Mesendoderm (in vitro differentiated cells): ENCODE data around the gene CDH15.
A peak's percentile ranks its signal among the peaks of the same experiment; 100 is the strongest.
"Not testable (repeated sequence)": the region's sequence is repeated elsewhere in the genome, so short reads cannot be mapped to it uniquely, and the experiment has no call there.

Source experiments
- DNase-seq: peaks from one replicate; pipeline ENCODE4 v3.0.0; 2013
- H2AK5ac ChIP-seq: 2 replicates; pipeline ENCODE4 v1.6.1; 2013; ENCODE audit warnings: low read length, inconsistent platforms
- H2BK120ac ChIP-seq: 2 replicates; pipeline ENCODE4 v1.6.1; 2013; ENCODE audit warnings: low read depth, mild to moderate bottlenecking, low read length, moderate library complexity, mixed read lengths
- H2BK15ac ChIP-seq: replicated peaks from 2 replicates; pipeline ENCODE4 v1.6.1; 2013; ENCODE audit warnings: low read depth, mild to moderate bottlenecking, moderate library complexity
- H2BK5ac ChIP-seq: 2 replicates; pipeline ENCODE4 v1.6.1; 2013; ENCODE audit warnings: low read length, inconsistent platforms
- H3K18ac ChIP-seq: 2 replicates; pipeline ENCODE4 v1.6.1; 2013; ENCODE audit warnings: mild to moderate bottlenecking, low read length, mixed read lengths
- H3K23ac ChIP-seq: one replicate; pipeline ENCODE4 v1.6.1; 2013; ENCODE audit warnings: low read length
- H3K27ac ChIP-seq: 2 replicates; pipeline ENCODE4 v1.5.1; 2013; ENCODE audit warnings: low read depth, mild to moderate bottlenecking, inconsistent platforms, low read length, moderate library complexity
- H3K27me3 ChIP-seq: 2 replicates; pipeline ENCODE4 v1.6.1; 2013; ENCODE audit warnings: low read length, control low read depth, mild to moderate bottlenecking, inconsistent platforms; ENCODE audit not compliant: insufficient read depth, poor library complexity
- H3K36me3 ChIP-seq: 2 replicates; pipeline ENCODE4 v1.6.1; 2013; ENCODE audit warnings: low read length, inconsistent platforms; ENCODE audit not compliant: control insufficient read depth, insufficient read depth
- H3K4ac ChIP-seq: one replicate; pipeline ENCODE4 v1.6.1; 2013; ENCODE audit warnings: low read depth, mild to moderate bottlenecking, low read length, moderate library complexity
- H3K4me1 ChIP-seq: 2 replicates; pipeline ENCODE4 v1.6.1; 2013; ENCODE audit warnings: low read depth, low read length, inconsistent platforms; ENCODE audit not compliant: control insufficient read depth
- H3K4me2 ChIP-seq: 2 replicates; pipeline ENCODE4 v1.6.1; 2013; ENCODE audit warnings: low read length
- H3K4me3 ChIP-seq: 2 replicates; pipeline ENCODE4 v1.5.1; 2013; ENCODE audit warnings: mild to moderate bottlenecking, low read length
- H3K56ac ChIP-seq: one replicate; pipeline ENCODE4 v1.6.1; 2013; ENCODE audit warnings: low read length
- H3K79me1 ChIP-seq: 2 replicates; pipeline ENCODE4 v1.6.1; 2013; ENCODE audit warnings: low read length, inconsistent platforms
- H3K79me2 ChIP-seq: 2 replicates; pipeline ENCODE4 v1.6.1; 2013; ENCODE audit warnings: mild to moderate bottlenecking, low read length; ENCODE audit not compliant: control insufficient read depth, insufficient read depth
- H3K9ac ChIP-seq: 2 replicates; pipeline ENCODE4 v1.6.1; 2013; ENCODE audit warnings: low read length, inconsistent platforms
- H4K5ac ChIP-seq: one replicate; pipeline ENCODE4 v1.6.1; 2013; ENCODE audit warnings: low read length
- H4K8ac ChIP-seq: one replicate; pipeline ENCODE4 v1.6.1; 2013; ENCODE audit warnings: low read depth, mild to moderate bottlenecking, control low read depth, low read length, moderate library complexity
- WGBS: extraction: QIAGEN DNeasy Blood & Tissue Kit; methylation state at CpG from one replicate; pipeline ENCODE4 v1.1.7; 2013; ENCODE audit warnings: low lambda C conversion rate, missing lambda C conversion rate; ENCODE audit not compliant: insufficient coverage; ENCODE audit errors: extremely low coverage; 5-methylcytosine and 5-hydroxymethylcytosine counted together

CDH15 gene

DNA sequence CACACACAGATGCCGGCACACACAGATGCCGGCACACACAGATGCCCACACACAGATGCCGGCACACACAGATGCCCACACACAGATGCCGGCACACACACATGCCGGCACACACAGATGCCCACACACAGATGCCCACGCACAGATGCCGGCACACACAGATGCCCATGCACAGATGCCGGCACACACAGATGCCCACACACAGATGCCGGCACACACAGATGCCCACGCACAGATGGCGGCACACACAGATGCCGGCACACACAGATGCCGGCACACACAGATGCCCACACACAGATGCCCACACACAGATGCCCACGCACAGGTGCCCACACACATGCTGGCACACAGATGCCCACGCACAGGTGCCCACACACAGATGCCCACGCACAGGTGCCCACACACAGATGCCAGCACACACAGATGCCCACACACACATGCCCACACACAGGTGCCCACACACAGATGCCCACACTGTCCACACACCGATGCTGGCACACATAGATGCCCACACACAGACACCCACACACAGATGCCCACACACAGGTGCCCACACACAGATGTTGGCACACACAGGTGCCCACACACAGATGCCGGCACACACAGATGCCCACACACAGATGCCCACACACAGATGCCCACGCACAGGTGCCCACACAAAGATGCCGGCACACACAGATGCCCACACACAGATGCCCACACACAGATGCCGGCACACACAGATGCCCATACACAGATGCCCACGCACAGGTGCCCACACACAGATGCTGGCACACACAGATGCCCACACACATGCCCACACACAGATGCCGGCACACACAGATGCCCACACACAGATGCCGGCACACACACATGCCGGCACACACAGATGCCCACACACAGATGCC, 17.2 kb downstream of the CDH15 start:
- H3K79me2 ChIP-seq, DNase-seq, H3K9ac ChIP-seq, H2BK15ac ChIP-seq, H2BK120ac ChIP-seq, H4K8ac ChIP-seq, H4K5ac ChIP-seq, H3K18ac ChIP-seq, H3K27me3 ChIP-seq, H3K27ac ChIP-seq, H2AK5ac ChIP-seq, H3K23ac ChIP-seq, H3K36me3 ChIP-seq, H2BK5ac ChIP-seq, H3K4me1 ChIP-seq, H3K79me1 ChIP-seq, H3K4me2 ChIP-seq, H3K4ac ChIP-seq, H3K56ac ChIP-seq, H3K4me3 ChIP-seq: not testable (repeated sequence)
- no CpG with 5 or more reads among the region's 25 CpGs for WGBS

DNA sequence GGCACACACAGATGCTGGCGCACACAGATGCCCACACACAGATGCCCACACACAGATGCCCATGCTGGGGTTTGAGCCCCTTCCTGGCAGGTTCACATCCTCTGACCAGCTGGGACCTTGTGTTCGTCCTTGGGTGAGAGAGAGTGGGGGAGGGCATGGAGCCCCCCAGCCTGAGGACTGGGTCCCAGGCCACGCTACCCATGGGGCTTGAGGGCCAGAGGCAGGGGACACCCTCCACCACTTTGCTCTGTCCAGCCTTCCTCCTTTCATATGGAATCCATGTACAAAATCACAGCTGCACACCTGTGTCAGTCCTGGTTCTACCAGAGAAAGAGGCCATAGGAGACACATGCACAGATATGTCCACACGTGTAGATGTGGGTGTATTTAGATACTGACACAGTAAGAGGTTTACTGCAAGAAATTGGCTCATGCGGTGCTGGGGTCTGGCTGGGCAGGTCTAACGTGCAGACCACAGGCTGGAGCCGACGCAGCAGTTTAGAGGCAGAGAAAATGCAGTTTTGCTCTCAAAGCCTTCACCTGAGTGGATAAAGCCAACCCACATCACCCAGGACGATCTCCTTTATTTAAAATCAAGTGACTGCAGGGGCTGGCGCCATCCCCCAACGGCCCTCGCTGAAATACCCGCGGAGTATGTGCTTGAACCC, 17.9 kb downstream of the CDH15 start:
- H2BK5ac ChIP-seq, result no peak overlapping the region
- no peaks in the 10 kb centered on the region for H3K79me1 ChIP-seq
- H3K27ac ChIP-seq, result no peak overlapping the region
- H3K27me3 ChIP-seq, result no peaks in the 10 kb centered on the region
- H3K4me2 ChIP-seq, result no peak overlapping the region
- no CpG with 5 or more reads among the region's 14 CpGs for WGBS
- no peak overlapping the region for H4K8ac ChIP-seq
- H3K79me2 ChIP-seq, result no peaks in the 10 kb centered on the region
- H3K23ac ChIP-seq, result no peak overlapping the region
- no peak overlapping the region for H3K18ac ChIP-seq
- H3K4ac ChIP-seq, result no peak overlapping the region
- no peak for DNase-seq
- H2BK120ac ChIP-seq, result no peak overlapping the region
- no peak overlapping the region for H4K5ac ChIP-seq
- no peak overlapping the region for H3K9ac ChIP-seq
- no peak overlapping the region for H3K4me3 ChIP-seq
- no peak overlapping the region for H3K56ac ChIP-seq
- H2BK15ac ChIP-seq, result no peak overlapping the region
- H2AK5ac ChIP-seq, result no peak overlapping the region
- H3K36me3 ChIP-seq, result no peaks in the 10 kb centered on the region
- H3K4me1 ChIP-seq, result no peaks in the 10 kb centered on the region

DNA sequence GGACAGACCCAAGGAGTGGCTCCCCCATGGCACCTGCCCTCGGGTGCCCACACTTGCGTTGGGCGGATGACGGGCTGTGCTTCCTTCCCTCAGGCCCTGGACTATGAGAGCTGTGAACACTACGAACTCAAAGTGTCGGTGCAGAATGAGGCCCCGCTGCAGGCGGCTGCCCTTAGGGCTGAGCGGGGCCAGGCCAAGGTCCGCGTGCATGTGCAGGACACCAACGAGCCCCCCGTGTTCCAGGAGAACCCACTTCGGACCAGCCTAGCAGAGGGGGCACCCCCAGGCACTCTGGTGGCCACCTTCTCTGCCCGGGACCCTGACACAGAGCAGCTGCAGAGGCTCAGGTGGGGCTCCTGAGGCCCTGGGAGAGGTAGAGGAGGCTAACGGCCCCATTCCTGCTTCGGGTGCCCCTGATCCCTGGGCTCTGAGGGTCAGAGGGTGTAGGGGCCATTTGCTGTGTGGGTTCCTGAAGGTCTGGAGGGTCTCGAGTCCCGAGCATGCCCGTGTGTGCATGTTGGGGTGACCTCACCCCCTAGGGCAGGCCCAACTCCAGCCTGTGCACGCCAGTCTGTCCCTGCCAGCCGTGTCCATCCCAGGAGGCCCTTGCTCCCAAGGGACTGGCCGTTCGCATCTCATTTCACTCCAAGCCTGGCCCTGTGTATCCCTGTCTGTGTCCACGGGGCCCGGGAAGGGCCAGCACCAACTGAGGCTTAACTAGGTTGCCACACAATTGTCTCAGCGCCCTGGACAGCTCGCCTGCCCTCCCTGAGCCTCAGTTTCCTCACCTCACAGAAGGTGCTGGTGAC, 18.8 kb downstream of the CDH15 start:
- Histone ChIP-seq H3K56ac (no peak overlapping the region), H3K18ac (no peak overlapping the region), H3K4me3 (no peak overlapping the region), H2BK15ac (no peak overlapping the region), H3K79me1 (no peaks in the 10 kb centered on the region), H3K27me3 (no peaks in the 10 kb centered on the region), H4K8ac (no peak overlapping the region), H3K27ac (no peak overlapping the region), H3K36me3 (no peaks in the 10 kb centered on the region), H3K9ac (no peak overlapping the region), H3K4me1 (no peaks in the 10 kb centered on the region), H3K79me2 (no peaks in the 10 kb centered on the region), H3K23ac (no peak overlapping the region), H4K5ac (no peak overlapping the region), H2BK120ac (no peak overlapping the region), H3K4ac (no peak overlapping the region), H3K4me2 (no peak overlapping the region), H2AK5ac (no peak overlapping the region), H2BK5ac (no peak overlapping the region)
- DNase-seq, result no peak
- no CpG with 5 or more reads among the region's 28 CpGs for WGBS

DNA sequence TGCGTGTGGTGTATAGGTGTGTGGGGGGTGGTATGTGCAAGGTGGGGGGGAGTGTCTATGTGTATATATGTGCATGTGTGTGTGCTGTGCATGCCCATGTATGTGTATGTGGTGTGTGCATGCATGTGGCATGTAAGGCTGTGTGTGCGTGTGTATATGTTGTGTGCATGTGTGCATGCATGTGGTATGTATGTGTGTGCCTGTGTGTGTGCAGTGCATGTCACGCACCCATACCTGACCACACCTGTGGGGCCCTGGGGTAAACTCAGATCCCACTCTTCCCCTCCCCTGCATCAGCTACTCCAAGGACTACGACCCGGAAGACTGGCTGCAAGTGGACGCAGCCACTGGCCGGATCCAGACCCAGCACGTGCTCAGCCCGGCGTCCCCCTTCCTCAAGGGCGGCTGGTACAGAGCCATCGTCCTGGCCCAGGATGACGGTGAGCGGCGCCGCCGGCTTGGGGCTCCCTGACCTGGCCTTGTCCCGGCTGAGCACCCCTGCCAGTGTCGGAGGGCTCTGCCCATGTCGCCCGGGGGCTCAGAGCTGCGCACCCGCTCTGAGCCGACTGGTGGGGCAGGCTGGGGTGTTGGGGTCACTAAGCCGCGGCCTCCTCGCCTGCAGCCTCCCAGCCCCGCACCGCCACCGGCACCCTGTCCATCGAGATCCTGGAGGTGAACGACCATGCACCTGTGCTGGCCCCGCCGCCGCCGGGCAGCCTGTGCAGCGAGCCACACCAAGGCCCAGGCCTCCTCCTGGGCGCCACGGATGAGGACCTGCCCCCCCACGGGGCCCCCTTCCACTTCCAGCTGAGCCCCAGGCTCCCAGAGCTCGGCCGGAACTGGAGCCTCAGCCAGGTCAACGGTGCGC, 19.7 kb downstream of the CDH15 start:
- no peak overlapping the region for H4K5ac ChIP-seq
- no peak overlapping the region for H3K4me3 ChIP-seq
- no peak overlapping the region for H3K4me2 ChIP-seq
- no peak overlapping the region for H3K4ac ChIP-seq
- H2BK15ac ChIP-seq, result no peak overlapping the region
- no peak overlapping the region for H2BK5ac ChIP-seq
- no peaks in the 10 kb centered on the region for H3K79me2 ChIP-seq
- H4K8ac ChIP-seq, result no peak overlapping the region
- H3K18ac ChIP-seq, result no peak overlapping the region
- H3K56ac ChIP-seq, result no peak overlapping the region
- no peak overlapping the region for H2BK120ac ChIP-seq
- no peaks in the 10 kb centered on the region for H3K4me1 ChIP-seq
- no peaks in the 10 kb centered on the region for H3K27me3 ChIP-seq
- no peak overlapping the region for H2AK5ac ChIP-seq
- no peaks in the 10 kb centered on the region for H3K36me3 ChIP-seq
- H3K79me1 ChIP-seq, result no peaks in the 10 kb centered on the region
- H3K9ac ChIP-seq, result no peak overlapping the region
- WGBS, result no CpG with 5 or more reads among the region's 44 CpGs
- H3K27ac ChIP-seq, result no peak overlapping the region
- no peak overlapping the region for H3K23ac ChIP-seq
- DNase-seq, result no peak

DNA sequence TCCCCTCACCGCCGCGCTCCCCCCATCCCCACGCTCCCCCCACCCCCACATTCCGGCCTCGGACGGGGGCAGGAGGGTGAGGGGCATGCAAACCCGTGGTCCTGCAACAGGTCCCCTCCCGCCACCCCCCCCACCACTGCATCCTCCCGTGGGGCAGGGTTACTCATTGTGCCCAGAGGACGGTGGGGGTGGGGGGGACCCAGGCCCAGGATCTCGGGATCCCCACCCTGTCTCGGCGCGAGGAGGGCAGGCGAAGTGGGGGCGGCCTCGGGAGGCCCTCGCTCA, 20.3 kb downstream of the CDH15 start:
- H4K8ac ChIP-seq, result no peak overlapping the region
- no peaks in the 10 kb centered on the region for H3K4me1 ChIP-seq
- H2BK5ac ChIP-seq, result no peak overlapping the region
- H2BK15ac ChIP-seq, result no peak overlapping the region
- no peak overlapping the region for H4K5ac ChIP-seq
- peak overlapping the region; percentile 48 for H3K9ac ChIP-seq
- no peak overlapping the region for H3K4ac ChIP-seq
- H3K36me3 ChIP-seq, result no peaks in the 10 kb centered on the region
- H3K56ac ChIP-seq, result peak overlapping the region; percentile 73
- no peak overlapping the region for H3K23ac ChIP-seq
- no peaks in the 10 kb centered on the region for H3K27me3 ChIP-seq
- no peak for DNase-seq
- no peak overlapping the region for H2AK5ac ChIP-seq
- H3K4me2 ChIP-seq, result peak overlapping the region; percentile 59
- H3K79me1 ChIP-seq, result no peaks in the 10 kb centered on the region
- no peaks in the 10 kb centered on the region for H3K79me2 ChIP-seq
- H3K18ac ChIP-seq, result no peak overlapping the region
- H3K27ac ChIP-seq, result no peak overlapping the region
- no peak overlapping the region for H2BK120ac ChIP-seq
- no peak overlapping the region for H3K4me3 ChIP-seq
- WGBS, result no CpG with 5 or more reads among the region's 19 CpGs
